ENCODE results near the gene SERPING1.

SERPING1 gene

DNA sequence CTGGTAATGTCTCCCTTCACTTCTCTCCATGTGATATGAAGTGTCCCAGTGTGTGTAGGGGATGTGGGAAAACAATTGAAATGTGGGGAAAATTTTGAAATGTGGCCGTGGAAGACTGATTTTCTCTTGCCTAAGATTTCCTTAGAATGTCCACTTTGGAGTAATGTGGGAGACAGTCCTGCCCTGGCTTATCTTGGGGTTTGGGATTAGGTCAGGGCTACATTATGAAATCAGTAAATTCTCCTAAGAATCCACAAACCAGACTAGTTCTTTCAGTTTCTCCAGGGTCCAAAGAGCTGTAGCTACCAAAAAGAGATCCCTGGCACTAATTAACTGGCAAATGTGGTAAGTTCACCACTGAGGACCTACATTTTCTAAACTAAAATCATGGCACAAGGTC lies 29.4 kb downstream of the SERPING1 start:
- Histone ChIP-seq H2BK12ac (ENCODE audit: low read length in 2 of 2) (no peak overlapping the region), H3K9me3 (ENCODE audit: control insufficient read depth, low read length) (no peaks in the 10 kb centered on the region), H3K4me2 (ENCODE audit: low read length, poor library complexity, severe bottlenecking) (no peak overlapping the region), H2AFZ (ENCODE audit: low read depth, low read length) (no peak overlapping the region), H3K36me3 (ENCODE audit: control insufficient read depth in 1 of 2, insufficient read depth in 2 of 2, low read depth in 1 of 2, low read length in 2 of 2) (no peaks in the 10 kb centered on the region), H3K4ac (ENCODE audit: low read depth in 1 of 2, low read length in 2 of 2) (no peak overlapping the region), H3K23ac (ENCODE audit: low read length in 2 of 2) (no peak overlapping the region), H2BK120ac (ENCODE audit: low read depth, low read length) (no peak overlapping the region), H3K4me3 (ENCODE audit: insufficient read depth in 1 of 2, low read depth in 1 of 2, low read length in 2 of 2) (no peak overlapping the region), H4K8ac (ENCODE audit: low read length) (no peak overlapping the region), H2BK15ac (ENCODE audit: low read depth, poor library complexity, severe bottlenecking) (no peak overlapping the region), H3K4me1 (ENCODE audit: control insufficient read depth, insufficient read depth, low read depth, low read length) (no peaks in the 10 kb centered on the region), H3K18ac (ENCODE audit: low read depth in 1 of 2, low read length in 2 of 2) (no peak overlapping the region), H3K9ac (ENCODE audit: low read length) (no peak overlapping the region), H2AK5ac (ENCODE audit: low read length, severe bottlenecking) (no peak overlapping the region), H3K79me1 (replicated peaks; ENCODE audit: low read length, poor library complexity, severe bottlenecking) (no peaks in the 10 kb centered on the region), H2BK5ac (ENCODE audit: low read depth, low read length, poor library complexity, severe bottlenecking) (no peak overlapping the region), H4K91ac (ENCODE audit: low read length) (no peak overlapping the region), H3K14ac (ENCODE audit: low read length in 2 of 2) (no peak overlapping the region), H3K27ac (ENCODE audit: low read length, poor library complexity, severe bottlenecking) (no peak overlapping the region), H3K27me3 (ENCODE audit: control insufficient read depth in 1 of 2, insufficient read depth in 1 of 2, low read length in 2 of 2) (peaks cover 5 to 8% of the 10 kb centered on the region in 2 experiments)
- 100% methylated on average over 1 of the region's 1 CpG for WGBS
- no peak for DNase-seq

DNA sequence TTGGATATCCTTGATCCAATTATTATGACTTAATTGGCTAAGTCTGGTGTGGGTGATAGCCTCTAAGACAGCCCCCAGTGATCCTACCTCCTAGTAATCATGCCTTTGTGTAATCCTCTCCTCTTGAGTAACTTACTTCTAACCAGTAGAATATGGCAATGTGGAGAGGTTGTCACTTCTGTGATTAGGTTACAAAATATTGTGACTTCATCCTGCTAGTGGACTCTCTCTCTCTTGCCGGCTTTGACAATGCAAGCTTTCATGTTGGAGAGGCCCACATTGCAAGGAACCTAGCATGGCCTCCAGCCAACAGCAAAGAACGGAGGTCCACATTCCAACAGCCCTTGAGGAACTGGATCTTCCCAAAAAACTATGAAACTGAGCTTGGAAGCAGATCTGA lies 32.7 kb downstream of the SERPING1 start:
- Histone ChIP-seq H3K36me3 (ENCODE audit: control insufficient read depth in 1 of 2, insufficient read depth in 2 of 2, low read depth in 1 of 2, low read length in 2 of 2) (no peaks in the 10 kb centered on the region), H3K4me1 (ENCODE audit: control insufficient read depth, insufficient read depth, low read depth, low read length) (no peaks in the 10 kb centered on the region), H2AK5ac (ENCODE audit: low read length, severe bottlenecking) (no peak overlapping the region), H3K27ac (ENCODE audit: low read length, poor library complexity, severe bottlenecking) (no peak overlapping the region), H3K4me2 (ENCODE audit: low read length, poor library complexity, severe bottlenecking) (no peak overlapping the region), H4K91ac (ENCODE audit: low read length) (no peak overlapping the region), H2BK120ac (ENCODE audit: low read depth, low read length) (no peak overlapping the region), H3K4ac (ENCODE audit: low read depth in 1 of 2, low read length in 2 of 2) (no peak overlapping the region), H4K8ac (ENCODE audit: low read length) (no peak overlapping the region), H3K14ac (ENCODE audit: low read length in 2 of 2) (no peak overlapping the region), H3K18ac (ENCODE audit: low read depth in 1 of 2, low read length in 2 of 2) (no peak overlapping the region), H3K23ac (ENCODE audit: low read length in 2 of 2) (no peak overlapping the region), H3K27me3 (ENCODE audit: control insufficient read depth in 1 of 2, insufficient read depth in 1 of 2, low read length in 2 of 2) (peaks cover 27 to 32% of the 10 kb centered on the region in 2 experiments), H2BK5ac (ENCODE audit: low read depth, low read length, poor library complexity, severe bottlenecking) (no peak overlapping the region), H3K4me3 (ENCODE audit: insufficient read depth in 1 of 2, low read depth in 1 of 2, low read length in 2 of 2) (no peak overlapping the region), H2BK15ac (ENCODE audit: low read depth, poor library complexity, severe bottlenecking) (no peak overlapping the region), H3K9me3 (ENCODE audit: control insufficient read depth, low read length) (no peaks in the 10 kb centered on the region), H2BK12ac (ENCODE audit: low read length in 2 of 2) (no peak overlapping the region), H3K79me1 (replicated peaks; ENCODE audit: low read length, poor library complexity, severe bottlenecking) (no peaks in the 10 kb centered on the region), H2AFZ (ENCODE audit: low read depth, low read length) (no peak overlapping the region), H3K9ac (ENCODE audit: low read length) (no peak overlapping the region)
- DNase-seq = no peak
- 95% methylated on average over 2 of the region's 2 CpGs for WGBS

DNA sequence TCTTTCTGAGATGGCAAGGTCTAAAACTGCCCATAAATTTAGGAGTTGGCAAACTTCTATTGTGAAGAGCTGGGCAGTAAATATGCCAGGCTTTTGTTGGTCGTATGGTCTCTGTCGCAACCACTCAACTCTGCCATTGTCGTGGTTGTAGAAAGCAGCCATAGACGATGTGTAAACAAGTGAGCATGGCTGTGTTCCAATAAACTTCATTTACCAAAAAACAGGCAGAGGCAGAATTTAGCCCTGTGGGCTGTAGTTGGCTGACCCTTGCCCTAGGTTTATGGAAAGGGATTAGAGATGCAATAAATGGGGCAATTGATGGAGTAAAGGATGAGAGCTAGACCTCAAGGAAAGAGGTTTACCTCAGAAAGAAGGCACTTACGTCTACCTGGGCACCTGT lies 34.6 kb downstream of the SERPING1 start:
- Histone ChIP-seq H2BK5ac (ENCODE audit: low read depth, low read length, poor library complexity, severe bottlenecking) (no peak overlapping the region), H2AFZ (ENCODE audit: low read depth, low read length) (no peak overlapping the region), H2BK12ac (ENCODE audit: low read length in 2 of 2) (no peak overlapping the region), H3K9ac (ENCODE audit: low read length) (no peak overlapping the region), H3K9me3 (ENCODE audit: control insufficient read depth, low read length) (no peaks in the 10 kb centered on the region), H2BK15ac (ENCODE audit: low read depth, poor library complexity, severe bottlenecking) (no peak overlapping the region), H3K23ac (ENCODE audit: low read length in 2 of 2) (no peak overlapping the region), H3K27ac (ENCODE audit: low read length, poor library complexity, severe bottlenecking) (no peak overlapping the region), H2BK120ac (ENCODE audit: low read depth, low read length) (no peak overlapping the region), H3K14ac (ENCODE audit: low read length in 2 of 2) (no peak overlapping the region), H4K8ac (ENCODE audit: low read length) (no peak overlapping the region), H2AK5ac (ENCODE audit: low read length, severe bottlenecking) (no peak overlapping the region), H3K27me3 (ENCODE audit: control insufficient read depth in 1 of 2, insufficient read depth in 1 of 2, low read length in 2 of 2) (peaks cover 27 to 32% of the 10 kb centered on the region in 2 experiments), H3K4me2 (ENCODE audit: low read length, poor library complexity, severe bottlenecking) (no peak overlapping the region), H3K36me3 (ENCODE audit: control insufficient read depth in 1 of 2, insufficient read depth in 2 of 2, low read depth in 1 of 2, low read length in 2 of 2) (no peaks in the 10 kb centered on the region), H3K4me3 (ENCODE audit: insufficient read depth in 1 of 2, low read depth in 1 of 2, low read length in 2 of 2) (no peak overlapping the region), H3K4ac (ENCODE audit: low read depth in 1 of 2, low read length in 2 of 2) (no peak overlapping the region), H4K91ac (ENCODE audit: low read length) (no peak overlapping the region), H3K4me1 (ENCODE audit: control insufficient read depth, insufficient read depth, low read depth, low read length) (no peaks in the 10 kb centered on the region), H3K18ac (ENCODE audit: low read depth in 1 of 2, low read length in 2 of 2) (no peak overlapping the region), H3K79me1 (replicated peaks; ENCODE audit: low read length, poor library complexity, severe bottlenecking) (no peaks in the 10 kb centered on the region)
- DNase-seq = no peak
- 46% methylated on average over 5 of the region's 5 CpGs for WGBS

DNA sequence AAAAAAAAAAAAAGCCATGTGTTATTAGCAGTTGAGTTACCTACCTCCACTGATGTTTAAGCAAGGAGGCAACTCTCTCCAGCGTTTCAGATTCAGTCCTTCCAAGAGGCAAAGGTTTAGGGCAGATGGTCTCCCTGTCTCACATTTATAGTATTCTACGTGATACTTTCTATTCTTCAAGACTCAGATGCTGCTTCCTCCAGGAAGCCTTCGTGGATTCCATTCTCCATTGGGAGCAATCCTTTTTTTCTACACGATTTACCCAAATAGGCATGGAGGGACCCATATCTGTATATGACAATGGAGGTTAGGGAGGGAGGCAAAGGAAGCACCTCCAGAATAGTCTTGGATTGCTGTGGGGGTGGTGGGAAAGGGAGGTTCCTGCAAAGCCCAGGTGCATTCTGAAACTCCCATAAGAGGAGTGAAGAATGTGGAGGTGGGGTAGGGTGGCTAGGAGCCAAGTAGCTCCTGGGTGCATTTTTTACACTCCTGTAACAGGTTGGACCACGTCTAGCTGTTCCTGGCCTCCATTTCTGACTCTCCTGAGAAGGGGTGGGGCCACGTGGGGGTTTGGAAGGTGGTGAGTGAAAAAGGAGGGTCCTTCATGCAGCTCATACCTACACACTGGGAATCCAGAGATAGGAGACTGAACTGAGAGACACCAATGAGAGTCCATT lies 36.0 kb downstream of the SERPING1 start:
- H2BK120ac ChIP-seq (ENCODE audit: low read depth, low read length) = no peak overlapping the region
- H3K4me3 ChIP-seq (ENCODE audit: insufficient read depth in 1 of 2, low read depth in 1 of 2, low read length in 2 of 2) = no peak overlapping the region
- peaks cover 6% of the 10 kb centered on the region for H3K4me1 ChIP-seq (ENCODE audit: control insufficient read depth, insufficient read depth, low read depth, low read length)
- no peak overlapping the region for H3K18ac ChIP-seq (ENCODE audit: low read depth in 1 of 2, low read length in 2 of 2)
- no peak overlapping the region for H2AFZ ChIP-seq (ENCODE audit: low read depth, low read length)
- DNase-seq = no peak
- no peak overlapping the region for H3K9ac ChIP-seq (ENCODE audit: low read length)
- no peak overlapping the region for H2BK12ac ChIP-seq (ENCODE audit: low read length in 2 of 2)
- no peak overlapping the region for H2BK5ac ChIP-seq (ENCODE audit: low read depth, low read length, poor library complexity, severe bottlenecking)
- no peak overlapping the region for H2AK5ac ChIP-seq (ENCODE audit: low read length, severe bottlenecking)
- H3K4ac ChIP-seq (ENCODE audit: low read depth in 1 of 2, low read length in 2 of 2) = no peak overlapping the region
- H3K14ac ChIP-seq (ENCODE audit: low read length in 2 of 2) = no peak overlapping the region
- H3K23ac ChIP-seq (ENCODE audit: low read length in 2 of 2) = no peak overlapping the region
- H3K4me2 ChIP-seq (ENCODE audit: low read length, poor library complexity, severe bottlenecking) = no peak overlapping the region
- no peaks in the 10 kb centered on the region for H3K36me3 ChIP-seq (ENCODE audit: control insufficient read depth in 1 of 2, insufficient read depth in 2 of 2, low read depth in 1 of 2, low read length in 2 of 2)
- H2BK15ac ChIP-seq (ENCODE audit: low read depth, poor library complexity, severe bottlenecking) = no peak overlapping the region
- H3K27ac ChIP-seq (ENCODE audit: low read length, poor library complexity, severe bottlenecking) = no peak overlapping the region
- no peak overlapping the region for H4K8ac ChIP-seq (ENCODE audit: low read length)
- peaks cover 27 to 32% of the 10 kb centered on the region in 2 experiments for H3K27me3 ChIP-seq (ENCODE audit: control insufficient read depth in 1 of 2, insufficient read depth in 1 of 2, low read length in 2 of 2)
- H4K91ac ChIP-seq (ENCODE audit: low read length) = no peak overlapping the region
- 84% methylated on average over 5 of the region's 6 CpGs for WGBS
- peaks cover 5% of the 10 kb centered on the region for H3K79me1 ChIP-seq (replicated peaks; ENCODE audit: low read length, poor library complexity, severe bottlenecking)
- no peaks in the 10 kb centered on the region for H3K9me3 ChIP-seq (ENCODE audit: control insufficient read depth, low read length)
